T-helper 2 cell (primary cell): Measurements from ENCODE around the gene AFMID.
"Not testable (repeated sequence)": the region's sequence is repeated elsewhere in the genome, so short reads cannot be mapped to it uniquely, and the experiment has no call there.

Experiments
- DNase-seq, 5 experiments: peaks; one replicate each; pipeline versions ENCODE4 v3.0.0 to v3.0.0-alpha.2; 2012 to 2022
- total RNA-seq, 2 donors: gene quantifications; one replicate each; lab custom pipeline; 2026; lab: John Stamatoyannopoulos, UW

AFMID gene
- 1.6 to 2.8 reads per million in 2 donors for total RNA-seq

DNA sequence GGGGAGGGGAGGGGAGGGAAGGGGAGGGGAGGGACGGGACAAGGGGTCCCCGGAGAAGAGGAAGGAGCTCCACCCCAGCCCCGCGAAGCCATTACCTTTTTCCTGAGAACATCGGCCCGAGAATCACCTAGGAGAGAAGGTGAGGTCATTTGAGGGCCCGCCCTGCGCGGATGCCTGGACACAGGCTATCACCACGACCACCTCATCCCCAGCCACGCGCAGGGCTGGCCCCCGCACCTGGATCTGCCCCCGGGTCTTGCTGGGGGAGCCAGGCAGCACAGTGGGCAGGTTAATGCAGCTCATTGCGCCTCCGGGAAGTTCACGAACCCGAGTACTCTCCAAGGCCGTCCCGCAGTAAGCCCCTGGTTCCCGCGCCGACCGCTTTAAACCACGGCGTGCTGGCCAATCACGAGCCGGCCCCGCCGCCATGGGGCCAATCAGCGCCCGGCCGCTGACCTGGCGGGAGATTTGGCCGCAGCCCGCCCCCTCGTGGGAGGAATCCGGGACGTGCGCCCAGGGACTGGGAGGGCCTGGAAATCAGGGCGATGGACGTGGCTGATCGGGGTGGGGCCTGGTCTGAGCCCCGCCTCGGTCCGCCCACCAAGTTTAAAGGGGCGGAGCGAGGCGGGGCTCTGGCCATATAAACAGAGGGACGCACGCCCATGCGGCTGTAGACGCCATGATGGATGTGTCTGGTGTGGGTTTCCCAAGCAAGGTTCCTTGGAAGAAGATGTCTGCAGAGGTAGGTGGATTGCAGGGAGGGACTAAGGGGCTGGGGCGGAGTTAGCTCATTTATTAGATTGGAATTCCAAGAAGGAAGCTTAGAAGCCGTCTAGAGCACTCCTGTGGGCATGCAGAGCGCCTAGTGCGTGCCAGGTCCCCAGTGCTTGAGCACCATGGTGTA lies at the start of gene AFMID, which contains the start of gene TK1:
AFMID (plus strand) TSS at position 671 of the 904 bp plus-strand sequence; CDS start at position 680, 9 bp downstream.
TK1 (minus strand) TSS at position 361 of the 904 bp plus-strand sequence; CDS start at position 303, 58 bp downstream.
- DNase-seq: peak; percentile 62 to 95 (median 74)

DNA sequence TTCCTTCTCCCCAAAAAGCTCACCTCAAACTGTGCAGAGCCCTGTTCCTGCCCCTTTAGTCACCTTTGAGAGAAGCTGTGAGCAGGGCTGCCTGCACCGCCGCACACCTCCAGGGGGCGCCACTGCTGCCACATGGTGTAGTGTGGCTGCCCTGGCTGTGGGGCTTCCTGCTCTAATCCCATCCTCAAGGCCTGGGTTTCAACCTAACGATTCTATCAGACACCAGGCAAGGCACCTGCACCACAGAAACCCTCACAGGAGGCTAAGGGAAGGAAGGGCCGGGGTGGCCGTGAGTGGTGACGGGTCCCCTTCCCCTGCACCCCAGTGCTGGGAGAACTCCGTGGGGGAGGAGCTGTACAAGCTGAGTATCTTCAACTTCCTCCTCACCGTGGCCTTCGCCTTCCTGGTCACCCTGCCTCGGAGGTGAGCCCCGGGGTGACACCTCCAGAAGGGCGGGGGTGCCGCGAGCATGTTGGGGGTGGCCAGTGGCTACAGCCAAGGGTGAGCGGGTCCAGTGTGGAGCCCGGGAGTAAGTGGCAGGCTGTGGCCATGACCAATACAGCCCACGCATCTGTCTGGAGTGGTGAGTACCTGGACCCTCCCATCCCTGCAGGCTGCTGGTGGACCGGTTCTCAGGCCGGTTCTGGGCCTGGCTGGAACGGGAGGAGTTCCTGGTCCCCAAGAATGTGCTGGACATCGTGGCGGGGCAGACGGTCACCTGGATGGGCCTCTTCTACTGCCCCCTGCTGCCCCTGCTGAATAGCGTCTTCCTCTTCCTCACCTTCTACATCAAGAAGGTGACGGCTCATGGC lies 49.6 kb upstream of the AFMID start:
- DNase-seq: peak in 3 of 5 experiments; percentile 50 to 85 (median 51)

DNA sequence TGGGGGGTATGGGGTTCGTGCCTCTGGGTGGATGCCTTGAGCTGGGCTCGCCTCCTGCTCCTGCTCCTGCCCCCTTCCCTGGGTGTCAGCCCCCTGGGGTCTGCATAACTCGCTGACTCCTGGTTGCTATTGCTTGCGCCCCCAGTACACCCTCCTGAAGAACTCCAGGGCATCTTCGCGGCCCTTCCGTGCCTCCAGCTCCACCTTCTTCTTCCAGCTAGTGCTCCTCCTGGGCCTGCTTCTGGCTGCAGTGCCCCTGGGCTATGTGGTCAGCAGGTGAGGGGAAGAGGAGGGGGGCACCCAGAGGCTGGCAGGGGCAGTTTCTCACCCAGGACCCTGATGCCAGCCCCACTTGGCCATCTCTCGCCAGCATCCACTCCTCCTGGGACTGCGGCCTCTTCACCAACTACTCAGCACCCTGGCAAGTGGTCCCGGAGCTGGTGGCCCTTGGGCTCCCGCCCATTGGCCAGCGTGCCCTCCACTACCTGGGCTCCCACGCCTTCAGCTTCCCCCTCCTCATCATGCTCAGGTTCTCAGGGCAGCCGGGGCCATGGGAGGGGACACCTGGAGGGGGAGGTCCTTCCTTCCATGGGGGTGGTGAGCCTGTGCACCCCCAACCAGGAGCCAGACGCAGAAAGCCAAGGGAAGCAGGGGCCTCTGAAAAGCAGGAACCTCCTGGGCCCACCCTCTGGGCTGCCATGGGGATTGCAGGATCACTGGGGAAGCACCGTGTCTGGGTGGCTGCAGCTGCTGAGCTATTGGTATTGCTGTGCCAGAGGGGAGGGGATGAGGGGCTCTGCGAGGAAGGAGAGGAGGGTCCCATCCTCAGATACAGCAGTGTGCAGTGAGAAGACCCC lies 48.7 kb upstream of the AFMID start:
- DNase-seq: no peak

- not testable (repeated sequence) for DNase-seq
Observed at GRCh38 chr17:78139861-78140168, 47.3 kb upstream of the AFMID start.

GRCh38 chr17:78140169-78141051 lies 46.8 kb upstream of the AFMID start:
- peak; percentile 85 to 95 (median 95) for DNase-seq

DNA sequence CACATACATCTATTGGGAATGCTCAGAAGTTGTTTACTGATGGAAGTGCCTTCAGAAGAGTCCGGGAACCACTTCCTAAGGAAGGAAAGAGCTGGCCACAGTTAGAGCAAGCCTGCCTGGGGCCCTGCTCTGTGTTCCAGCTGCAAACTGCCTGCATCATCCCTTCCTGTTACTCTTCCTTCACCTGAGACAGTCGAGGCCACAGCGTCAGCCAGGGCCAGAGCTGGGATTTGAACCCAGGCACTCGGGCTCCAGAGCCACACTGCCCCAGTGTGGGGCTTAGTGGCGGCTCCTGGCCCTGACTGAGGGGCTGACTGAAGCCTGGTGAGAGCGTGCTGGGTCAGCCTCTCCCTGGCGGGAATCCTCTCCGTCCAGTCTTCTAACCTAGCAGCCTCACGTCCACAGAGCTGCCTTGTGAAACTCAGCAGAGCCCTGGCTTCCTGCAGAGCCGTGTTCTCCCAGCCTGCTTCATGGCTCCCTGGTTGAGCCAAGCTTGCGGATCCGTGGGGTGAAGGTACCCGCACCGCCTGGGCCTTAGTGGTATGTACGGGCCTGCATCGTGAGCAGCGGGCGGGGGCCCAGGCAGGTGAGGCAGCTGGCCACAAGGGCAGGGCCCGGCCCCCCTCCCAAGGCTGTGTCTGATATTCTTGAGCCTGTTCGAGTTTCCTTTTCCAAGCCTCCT lies 45.6 kb upstream of the AFMID start:
- no peak for DNase-seq

GRCh38 chr17:78142119-78142861 lies 44.9 kb upstream of the AFMID start:
- DNase-seq: no peak

- no peak for DNase-seq
Observed at GRCh38 chr17:78143214-78144146, 43.7 kb upstream of the AFMID start.

DNA sequence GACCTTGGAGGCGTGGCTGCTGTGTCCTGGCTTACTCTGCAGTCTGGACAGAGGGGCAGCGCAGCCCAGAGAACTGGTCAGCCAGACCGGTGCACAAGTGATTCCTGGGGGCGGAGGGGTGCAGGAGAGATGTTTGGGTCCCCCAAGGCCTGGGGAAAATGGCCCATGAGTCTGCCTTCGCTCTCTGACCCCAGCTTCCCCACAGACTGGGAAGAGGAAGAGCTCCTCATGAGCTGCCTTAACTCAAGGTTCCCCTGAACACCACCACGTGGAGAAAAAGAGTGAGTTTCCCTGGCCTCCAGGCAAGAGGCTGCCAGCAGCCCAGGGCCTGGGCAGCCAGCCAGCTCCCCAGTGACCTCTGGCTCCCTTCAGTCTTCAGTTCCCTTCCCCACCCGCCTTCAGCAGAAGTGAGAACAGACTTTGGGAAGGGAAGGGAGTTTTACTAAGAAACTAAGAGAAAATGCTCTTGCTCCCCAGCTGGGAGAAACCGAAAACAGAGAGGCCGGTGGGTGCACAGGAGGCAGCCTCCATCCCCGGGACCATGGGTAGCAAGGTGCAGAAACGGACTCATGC lies 42.9 kb upstream of the AFMID start:
- no peak for DNase-seq

DNA sequence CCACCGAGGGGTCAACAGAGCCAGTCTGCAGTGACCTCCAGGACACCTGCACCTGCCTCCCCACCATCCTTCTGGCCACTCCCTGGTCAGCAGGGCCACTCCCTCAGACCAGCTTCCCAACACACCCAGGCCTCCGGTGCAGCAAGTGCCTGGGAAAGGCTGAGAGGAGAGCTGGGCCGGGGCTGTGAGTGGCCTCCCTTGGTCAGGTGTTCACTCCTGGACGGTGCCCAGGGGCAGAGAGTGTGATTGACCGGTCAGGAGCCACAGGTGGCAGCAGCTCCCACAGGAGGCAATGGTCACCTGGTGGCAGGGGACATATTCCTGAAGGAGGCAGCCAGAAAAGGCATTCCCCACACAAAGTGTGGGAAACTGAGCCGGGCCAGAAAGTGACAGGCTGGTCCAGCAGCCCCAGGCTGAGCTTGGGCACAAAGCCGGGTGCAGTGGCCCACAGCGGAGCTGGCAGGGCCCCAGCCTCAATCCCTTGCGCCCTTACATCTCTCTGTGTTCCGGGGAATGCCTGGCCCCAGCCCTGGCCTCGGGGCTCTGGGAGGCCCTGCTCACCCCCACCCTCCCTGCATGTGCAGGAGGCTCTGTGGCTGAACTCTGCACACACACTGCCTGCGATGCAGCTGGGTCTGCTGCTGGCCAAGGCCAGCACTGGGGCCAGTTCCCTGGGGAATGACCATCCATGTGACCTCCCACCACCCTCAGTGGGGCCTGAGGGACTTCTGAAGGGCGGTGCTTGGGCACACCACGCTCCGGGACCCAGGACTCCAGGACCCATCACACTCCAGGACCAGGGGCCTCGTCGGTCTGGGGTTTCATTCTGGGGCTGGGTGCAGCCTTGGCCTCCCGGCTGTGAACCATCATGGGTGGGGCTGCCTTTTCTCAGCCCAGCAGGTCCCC lies 42.2 kb upstream of the AFMID start:
- no peak for DNase-seq

- no peak for DNase-seq
Observed at GRCh38 chr17:78146471-78146869, 40.7 kb upstream of the AFMID start.

DNA sequence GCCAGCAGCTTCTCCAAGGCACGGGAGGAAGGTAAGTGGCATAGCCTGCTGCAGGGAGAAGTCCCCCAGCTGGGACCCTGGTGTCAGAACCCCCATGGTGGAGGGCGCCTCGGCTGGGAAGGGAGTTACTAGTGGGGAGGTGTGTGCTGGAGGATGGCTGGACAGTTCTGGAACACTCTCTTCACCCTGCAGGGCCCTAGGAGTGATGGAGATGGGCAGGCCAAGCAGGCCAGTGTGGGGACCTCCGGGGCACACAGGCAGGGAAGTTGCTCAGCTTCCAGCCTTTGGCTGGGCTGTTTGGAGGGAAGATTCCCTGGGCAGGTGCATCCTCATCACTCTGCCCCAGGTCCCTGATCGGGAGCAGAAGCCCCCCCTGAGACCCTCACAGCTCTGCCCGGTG lies 40.3 kb upstream of the AFMID start:
- no peak for DNase-seq

DNA sequence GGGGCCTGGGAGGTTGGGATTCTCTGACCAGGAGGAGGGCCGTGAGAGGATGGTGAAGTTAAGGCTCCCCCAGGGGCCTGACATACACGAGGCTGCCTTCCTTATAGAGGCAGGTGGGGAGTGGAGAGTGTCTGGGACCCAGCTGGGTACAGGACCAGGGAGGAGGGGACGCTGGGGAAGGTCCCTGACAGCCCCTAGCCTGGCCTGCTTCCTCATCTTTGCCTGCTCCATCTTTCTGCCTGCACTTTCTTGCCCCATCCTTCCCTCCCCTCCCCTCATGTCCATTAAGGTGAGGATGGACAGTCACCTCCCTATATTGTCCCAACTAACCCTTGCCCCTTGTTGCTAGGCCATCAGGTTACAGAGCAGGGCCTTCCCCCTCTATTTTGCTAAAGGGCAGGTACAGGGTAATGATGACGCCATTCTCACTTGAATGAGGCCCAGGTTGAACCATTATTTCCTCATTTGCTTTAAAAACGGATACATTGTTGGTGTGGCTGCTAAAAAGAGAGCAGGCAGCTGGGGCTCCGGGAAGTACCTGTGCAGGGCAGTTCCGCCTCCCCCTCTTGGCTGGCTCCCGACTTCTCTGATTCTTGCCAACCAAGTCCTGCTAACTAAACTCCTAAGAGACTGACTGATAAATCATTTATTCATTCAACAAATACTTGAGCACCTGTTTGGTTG lies 39.7 kb upstream of the AFMID start:
- no peak for DNase-seq

DNA sequence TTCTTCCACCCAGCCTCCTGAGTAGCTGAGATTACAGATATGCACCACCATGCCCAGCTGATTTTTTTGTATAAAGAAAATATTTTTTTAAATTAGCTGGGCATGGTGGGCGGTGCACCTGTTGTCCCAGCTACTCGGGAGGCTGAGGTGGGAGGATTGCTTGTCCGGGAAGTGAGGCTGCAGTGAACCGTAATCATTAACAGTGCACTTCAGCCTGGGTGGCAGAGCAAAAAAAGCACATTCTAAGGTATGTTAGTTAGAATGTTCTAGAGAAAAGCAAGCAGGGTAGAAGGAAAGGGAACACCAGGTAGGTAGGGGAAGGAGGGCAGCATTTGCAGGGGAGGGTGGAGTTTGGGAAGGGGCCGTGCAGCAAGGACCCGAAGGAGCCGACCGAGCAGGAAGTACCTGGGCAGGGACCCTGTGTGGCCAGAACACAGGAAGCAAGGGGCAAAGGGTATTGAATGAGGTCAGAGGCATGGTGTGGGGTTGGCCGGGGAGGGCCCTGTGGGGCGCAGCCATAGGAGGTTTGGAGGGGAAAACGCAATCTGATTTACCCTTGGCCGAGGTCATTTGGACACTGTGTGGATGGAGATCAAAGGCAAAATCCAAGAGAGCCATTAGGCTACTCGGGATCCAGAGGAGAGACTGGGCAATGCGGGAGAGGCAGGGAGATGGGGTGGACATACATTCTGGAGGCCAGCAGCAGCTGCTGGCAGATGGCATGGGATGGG lies 38.7 kb upstream of the AFMID start:
- no peak for DNase-seq

DNA sequence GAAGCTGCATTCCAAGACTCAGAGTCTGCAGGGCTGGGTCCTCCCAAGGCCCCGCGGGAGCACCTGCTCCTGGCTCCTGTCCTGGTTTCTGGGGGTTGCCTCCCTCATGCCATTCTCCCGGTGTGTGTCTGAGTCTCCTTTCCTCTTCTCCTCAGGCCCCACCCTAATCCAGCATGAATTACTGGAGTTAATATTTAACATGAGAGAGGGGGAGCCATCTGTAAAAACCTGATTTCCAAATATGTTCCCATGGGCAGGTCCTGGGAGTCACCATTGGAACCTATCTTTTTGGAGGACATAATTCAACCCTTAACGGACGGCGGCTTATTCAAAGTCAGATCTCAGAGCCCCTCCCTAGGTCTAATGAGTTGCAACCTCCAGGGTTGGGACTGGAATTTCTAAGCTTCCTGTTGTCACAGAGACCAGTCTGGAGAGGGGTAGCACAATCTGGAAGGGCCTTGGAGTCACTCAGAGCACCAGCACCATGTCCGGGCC lies 35.6 kb upstream of the AFMID start:
- DNase-seq: no peak
